T-cell (primary cell): ENCODE data around the gene SDK1. TPM values are rescaled to one million over a fixed set of nuclear protein-coding genes. Genes with fewer than 3 reads are reported as not detected.
A peak's percentile ranks its signal among the peaks of the same experiment; 100 is the strongest.

Experiments
- ATAC-seq, 4 experiments: fragments of 200-7000 bp in 3 of 4; fragments of 150-1000 bp in 1 of 4; cut with Tn5 transposase; replicated peaks in 1 of 4; 1 replicate in 3 of 4; 2 replicates in 1 of 4; pipeline ENCODE4 v1.10.0; 2021; ENCODE audit warnings: moderate library complexity in 3 of 4, mild to moderate bottlenecking in 2 of 4, moderate number of reproducible peaks in 1 of 4
- CTCF ChIA-PET, 2 donors: fragments of 300-600 bp; sonication (Branson Sonifier 250); formaldehyde crosslinking; loops; one replicate each; lab custom pipeline; 2022; ENCODE audit warnings: antibody characterized with exemption in 2 of 2; lab: Charles Lee
- POLR2A ChIA-PET, 2 donors: fragments of 300-600 bp; sonication (Branson Sonifier 250); formaldehyde crosslinking; loops; one replicate each; lab custom pipeline; 2022; ENCODE audit warnings: antibody characterized with exemption in 2 of 2; lab: Charles Lee
- DNase-seq, 35 experiments: peaks; one replicate each; pipeline versions ENCODE4 v3.0.0 to v3.0.0-alpha.2; 2013 to 2023
- H3K27ac ChIP-seq: one replicate; pipeline ENCODE4 v1.5.1; 2013; ENCODE audit warnings: low read length
- H3K27me3 ChIP-seq, 2 experiments: replicated peaks in 1 of 2; 1 replicate in 1 of 2; 2 replicates in 1 of 2; pipeline versions ENCODE4 v1.6.1 to v1.7.0; 2013; ENCODE audit warnings: low read length in 1 of 2, mixed read lengths in 1 of 2; ENCODE audit not compliant: control insufficient read depth in 2 of 2, insufficient read depth in 2 of 2; ENCODE audit errors: extremely low read depth in 1 of 2
- H3K36me3 ChIP-seq, 2 donors: 1 replicate in 1 of 2; 2 replicates in 1 of 2; pipeline versions ENCODE4 v1.6.1 to v1.7.0; 2013; ENCODE audit warnings: low read length in 1 of 2; ENCODE audit not compliant: control insufficient read depth in 2 of 2, insufficient read depth in 1 of 2; ENCODE audit errors: extremely low read depth in 1 of 2
- H3K4me1 ChIP-seq, 2 experiments: 1 replicate in 1 of 2; 2 replicates in 1 of 2; pipeline versions ENCODE4 v1.6.1 to v1.7.0; 2013; ENCODE audit warnings: low read length in 2 of 2, mixed read lengths in 1 of 2; ENCODE audit not compliant: insufficient read depth in 2 of 2, control insufficient read depth in 1 of 2; ENCODE audit errors: extremely low read depth in 1 of 2
- H3K4me3 ChIP-seq, 2 donors: 1 replicate in 1 of 2; 2 replicates in 1 of 2; pipeline versions ENCODE4 v1.5.1 to v1.7.0; 2013; ENCODE audit warnings: mild to moderate bottlenecking in 2 of 2, low read length in 1 of 2, moderate library complexity in 1 of 2; ENCODE audit not compliant: control insufficient read depth in 1 of 2; ENCODE audit errors: extremely low read depth in 1 of 2
- H3K9me3 ChIP-seq: 2 replicates; pipeline ENCODE4 v1.7.0; 2013
- H3K27ac Mint-ChIP-seq, 2 donors: one replicate each; pipeline ENCODE4 v1.8.0; 2020 to 2021; ENCODE audit warnings: mild to moderate bottlenecking in 2 of 2, mixed read lengths in 2 of 2
- H3K27me3 Mint-ChIP-seq, 2 donors: one replicate each; pipeline ENCODE4 v1.8.0; 2021 to 2022; ENCODE audit warnings: mixed read lengths in 2 of 2
- H3K36me3 Mint-ChIP-seq: one replicate; pipeline ENCODE4 v1.8.0; 2021; ENCODE audit warnings: mixed read lengths
- H3K4me1 Mint-ChIP-seq, 3 donors: one replicate each; pipeline ENCODE4 v1.8.0; 2020 to 2022; ENCODE audit warnings: mixed read lengths in 3 of 3, mild to moderate bottlenecking in 1 of 3
- H3K4me3 Mint-ChIP-seq, 3 donors: one replicate each; pipeline ENCODE4 v1.8.0; 2020 to 2022; ENCODE audit warnings: mild to moderate bottlenecking in 3 of 3, mixed read lengths in 3 of 3, moderate library complexity in 3 of 3
- H3K9me3 Mint-ChIP-seq, 3 donors: one replicate each; pipeline ENCODE4 v1.8.0; 2020 to 2022; ENCODE audit warnings: mixed read lengths in 3 of 3
- WGBS: methylation state at CpG from one replicate; pipeline ENCODE4 v1.1.5; 2013; ENCODE audit warnings: missing lambda C conversion rate; ENCODE audit not compliant: insufficient coverage; 5-methylcytosine and 5-hydroxymethylcytosine counted together
- total RNA-seq, 35 experiments: library from RNA in 6 of 35; stranded (reverse) in 6 of 35; fragments of 120-200 nt in 1 of 35; gene quantifications; one replicate each; pipeline versions ENCODE4 v1.2.1 to v1.2.4 and lab custom pipeline; 2013 to 2026

Gene SDK1
- total RNA-seq, 5 donors from 2014 or later (not counting 1 experiment from before 2014, with no cell fraction given): 0.47 to 1.7 (median 0.63) TPM

GRCh38 chr7:3408814-3409595, 108.0 kb downstream of the SDK1 start:
- H3K4me1 ChIP-seq: peaks cover 4 to 8% of the 10 kb centered on the region in 2 experiments
- H3K4me1 Mint-ChIP-seq: peaks cover 9 to 12% (median 9%) of the 10 kb centered on the region in 3 donors
- POLR2A ChIA-PET: no interaction called here
- peaks cover 2 to 14% of the 10 kb centered on the region in 2 donors for H3K27me3 Mint-ChIP-seq
- H3K27ac ChIP-seq: no peak overlapping the region
- peak in 1 of 4 experiments; percentile 36 for ATAC-seq
- CTCF ChIA-PET: interaction anchor here in 1 of 2 donors (0.5 to 0.7 kb wide), 2 partner anchors 201 to 750 kb away, joined by 3 to 4 read pairs; no protein-coding TSS in a partner anchor
- H3K4me3 ChIP-seq: no peak overlapping the region
- peak in 1 of 35 experiments; percentile 7 for DNase-seq
- H3K27ac Mint-ChIP-seq: peak overlapping the region; percentile 34 to 45
- H3K9me3 Mint-ChIP-seq: no peaks in the 10 kb centered on the region
- H3K36me3 ChIP-seq: no peaks in the 10 kb centered on the region
- no peak overlapping the region for H3K4me3 Mint-ChIP-seq
- no peaks in the 10 kb centered on the region for H3K36me3 Mint-ChIP-seq
- no peaks in the 10 kb centered on the region for H3K9me3 ChIP-seq
- 60% methylated on average over 1 of the region's 5 CpGs for WGBS
- H3K27me3 ChIP-seq: no peaks in the 10 kb centered on the region

- peaks cover 4 to 8% of the 10 kb centered on the region in 2 experiments for H3K4me1 ChIP-seq
- no peak overlapping the region for H3K4me3 Mint-ChIP-seq
- no peaks in the 10 kb centered on the region for H3K9me3 Mint-ChIP-seq
- 100% methylated on average over 1 of the region's 2 CpGs for WGBS
- H3K36me3 ChIP-seq: no peaks in the 10 kb centered on the region
- DNase-seq (no peak), ATAC-seq (no peak)
- H3K27me3 ChIP-seq: peaks cover 0 to 4% of the 10 kb centered on the region in 2 experiments
- H3K9me3 ChIP-seq: no peaks in the 10 kb centered on the region
- H3K27me3 Mint-ChIP-seq: peaks cover 7 to 25% of the 10 kb centered on the region in 2 donors
- no peak overlapping the region for H3K4me3 ChIP-seq
- CTCF ChIA-PET: no interaction called here
- H3K27ac Mint-ChIP-seq: no peak overlapping the region
- no peaks in the 10 kb centered on the region for H3K36me3 Mint-ChIP-seq
- no peak overlapping the region for H3K27ac ChIP-seq
- H3K4me1 Mint-ChIP-seq: peaks cover 9 to 12% (median 9%) of the 10 kb centered on the region in 3 donors
- POLR2A ChIA-PET: no interaction called here
These were observed 111.8 kb downstream of the SDK1 start for GRCh38 chr7:3412871-3413270.

GRCh38 chr7:3415861-3416312, 114.8 kb downstream of the SDK1 start:
- H3K36me3 ChIP-seq: no peaks in the 10 kb centered on the region
- Mint-ChIP-seq H3K36me3 (no peaks in the 10 kb centered on the region), H3K27ac (no peak overlapping the region), H3K4me3 (no peak overlapping the region), H3K9me3 (no peaks in the 10 kb centered on the region), H3K4me1 (no peaks in the 10 kb centered on the region), H3K27me3 (peaks cover 7 to 18% of the 10 kb centered on the region in 2 donors)
- H3K4me1 ChIP-seq: no peaks in the 10 kb centered on the region
- H3K27ac ChIP-seq: no peak overlapping the region
- no peak for DNase-seq
- no peak for ATAC-seq
- CTCF ChIA-PET: no interaction called here
- POLR2A ChIA-PET: no interaction called here
- WGBS: 100% methylated on average over 1 of the region's 3 CpGs
- H3K4me3 ChIP-seq: no peak overlapping the region
- no peaks in the 10 kb centered on the region for H3K9me3 ChIP-seq
- peaks cover 0 to 4% of the 10 kb centered on the region in 2 experiments for H3K27me3 ChIP-seq

- H3K27me3 ChIP-seq: peaks cover 0 to 4% of the 10 kb centered on the region in 2 experiments
- Mint-ChIP-seq H3K36me3 (no peaks in the 10 kb centered on the region), H3K9me3 (peaks cover 0 to 1% (median 0%) of the 10 kb centered on the region in 3 donors), H3K27ac (no peak overlapping the region), H3K27me3 (peaks cover 7 to 15% of the 10 kb centered on the region in 2 donors), H3K4me3 (no peak overlapping the region), H3K4me1 (no peaks in the 10 kb centered on the region)
- ATAC-seq (no peak), DNase-seq (no peak)
- H3K4me1 ChIP-seq: no peaks in the 10 kb centered on the region
- POLR2A ChIA-PET: no interaction called here
- no peaks in the 10 kb centered on the region for H3K9me3 ChIP-seq
- no CpG with 5 or more reads among the region's 4 CpGs for WGBS
- no peak overlapping the region for H3K27ac ChIP-seq
- no peaks in the 10 kb centered on the region for H3K36me3 ChIP-seq
- CTCF ChIA-PET: no interaction called here
- H3K4me3 ChIP-seq: no peak overlapping the region
These were observed 115.4 kb downstream of the SDK1 start for GRCh38 chr7:3416453-3416852.

GRCh38 chr7:3425087-3425486, 124.0 kb downstream of the SDK1 start:
- no peak overlapping the region for H3K4me3 Mint-ChIP-seq

GRCh38 chr7:3426064-3426463, 125.0 kb downstream of the SDK1 start:
- Histone ChIP-seq H3K36me3 (no peaks in the 10 kb centered on the region), H3K4me3 (no peak overlapping the region), H3K27ac (no peak overlapping the region), H3K4me1 (no peaks in the 10 kb centered on the region), H3K9me3 (no peaks in the 10 kb centered on the region), H3K27me3 (no peaks in the 10 kb centered on the region)
- Mint-ChIP-seq H3K4me1 (peaks cover 0 to 3% (median 0%) of the 10 kb centered on the region in 3 donors), H3K27me3 (peaks cover 0 to 2% of the 10 kb centered on the region in 2 donors), H3K36me3 (peaks cover 3% of the 10 kb centered on the region), H3K4me3 (no peak overlapping the region), H3K27ac (no peak overlapping the region), H3K9me3 (peaks cover 0 to 10% (median 7%) of the 10 kb centered on the region in 3 donors)
- WGBS: 58% methylated on average over 4 of the region's 4 CpGs
- ATAC-seq: no peak
- POLR2A ChIA-PET: interaction anchor here in 1 of 2 donors (0.6 kb wide), 1 partner anchor 272 kb away, joined by 4 read pairs; no protein-coding TSS in a partner anchor
- DNase-seq: no peak
- CTCF ChIA-PET: no interaction called here

More at GRCh38 chr7:3425087-3425486, 124.0 kb downstream of the SDK1 start:
- POLR2A ChIA-PET: no interaction called here
- Mint-ChIP-seq H3K4me1 (peaks cover 0 to 3% (median 0%) of the 10 kb centered on the region in 3 donors), H3K9me3 (peaks cover 0 to 10% (median 7%) of the 10 kb centered on the region in 3 donors), H3K36me3 (peaks cover 3% of the 10 kb centered on the region), H3K27ac (no peak overlapping the region), H3K27me3 (peaks cover 0 to 2% of the 10 kb centered on the region in 2 donors)
- no peak overlapping the region for H3K4me3 ChIP-seq
- no peaks in the 10 kb centered on the region for H3K36me3 ChIP-seq
- H3K9me3 ChIP-seq: no peaks in the 10 kb centered on the region
- no peak for ATAC-seq
- DNase-seq: no peak
- H3K4me1 ChIP-seq: no peaks in the 10 kb centered on the region
- H3K27me3 ChIP-seq: no peaks in the 10 kb centered on the region
- H3K27ac ChIP-seq: no peak overlapping the region
- CTCF ChIA-PET: no interaction called here
